Fibroblast of lung (primary cell): ENCODE results near the gene SHROOM3.

ENCODE experiments used
- CTCF ChIP-seq, 2 donors: IDR thresholded peaks in 1 of 2; conservative IDR thresholded peaks in 1 of 2; 1 replicate in 1 of 2; 2 replicates in 1 of 2; pipeline ENCODE4 v1.5.1; 2011 to 2012; ENCODE audit warnings: low read length in 2 of 2, control low read depth in 1 of 2, inconsistent platforms in 1 of 2, low read depth in 1 of 2, mild to moderate bottlenecking in 1 of 2
- EZH2 ChIP-seq: IDR thresholded peaks from 2 replicates; pipeline ENCODE4 v1.5.1; 2012; ENCODE audit warnings: low read length, control low read depth, mild to moderate bottlenecking; ENCODE audit errors: missing control alignments

- TF ChIP-seq CTCF (conservative IDR thresholded peaks at IDR 0.05 in 1 of 2, IDR thresholded peaks at IDR 0.05 in 1 of 2; ENCODE audit: low read depth in 1 of 2, low read length in 2 of 2) (no peak), EZH2 (no peak)
These were observed 396.1 kb downstream of the SHROOM3 start for GRCh38 chr4:76830964-76831703.
